Left lung (tissue), 10 donors: ENCODE measurements around the gene PELI1. TPM values are rescaled to one million over a fixed set of nuclear protein-coding genes. Genes with fewer than 3 reads are reported as not detected.

Experiments used
- ATAC-seq: fragments of 200-7000 bp; cut with Tn5 transposase; one replicate; pipeline ENCODE4 v1.9.1; 2020; ENCODE audit warnings: moderate library complexity
- DNase-seq, 4 donors: peaks; one replicate each; pipeline ENCODE4 v3.0.0-alpha.2; 2013 to 2020
- H3K27ac ChIP-seq, 2 donors: fragments of 200-600 bp; sonication (generic) in 1 of 2; one replicate each; pipeline versions ENCODE4 v1.5.0 to v1.8.0; 2020 to 2021
- H3K27me3 ChIP-seq, 2 donors: fragments of 200-600 bp; sonication (generic) in 1 of 2; one replicate each; pipeline versions ENCODE4 v1.5.0 to v1.8.0; 2020 to 2021
- H3K36me3 ChIP-seq, 2 donors: fragments of 200-600 bp; sonication (generic) in 1 of 2; one replicate each; pipeline versions ENCODE4 v1.5.0 to v1.8.0; 2020 to 2021
- H3K4me1 ChIP-seq, 2 donors: fragments of 200-600 bp; one replicate each; pipeline ENCODE4 v1.8.0; 2021
- H3K4me3 ChIP-seq, 2 donors: fragments of 200-600 bp; sonication (generic) in 1 of 2; one replicate each; pipeline versions ENCODE4 v1.5.0 to v1.8.0; 2020 to 2021; ENCODE audit warnings: mild to moderate bottlenecking in 1 of 2
- H3K9me3 ChIP-seq, 2 donors: fragments of 200-600 bp; sonication (generic) in 1 of 2; one replicate each; pipeline versions ENCODE4 v1.5.0 to v1.8.0; 2020 to 2021
- CTCF ChIP-seq, 2 donors: fragments of 200-600 bp; sonication (generic) in 1 of 2; IDR thresholded peaks; one replicate each; pipeline versions ENCODE4 v1.5.0 to v1.8.0; 2021; ENCODE audit warnings: antibody characterized with exemption in 2 of 2
- intact Hi-C, 2 donors: fragments of 100-400 bp; cut with DNase I; formaldehyde crosslinking; loops; one replicate each; pipeline versions ENCODE4 v1.11.2 to v1.14.2; 2022
- polyA plus RNA-seq, 6 donors: library from polyadenylated mRNA; unstranded; fragments of 120-200 nt; gene quantifications; one replicate each; pipeline ENCODE4 v1.2.1, GENCODE V29; 2013; ENCODE audit not compliant: insufficient read length in 6 of 6
- total RNA-seq, 2 donors: library from RNA; stranded (reverse); fragmentation: NEBNext Ultra II Directional; extraction: Animal tissue kit (Norgen Biotek cat#: 25700); gene quantifications; one replicate each; pipeline ENCODE4 v1.2.1, GENCODE V29; 2021
- donor health status: DM: no; HTN: yes; CAD: no.
- donor health status: DM: no; HTN: no; CAD: no.

The PELI1 gene
- total and polyA plus RNA-seq, 8 donors: 32.0 to 41.3 (median 34.6) TPM

- TF ChIP-seq CTCF (IDR thresholded peaks at IDR 0.05): no peak
- Histone ChIP-seq H3K36me3 (no peaks in the 10 kb centered on the region), H3K27ac (peak overlapping the region in 1 of 2 donors; percentile 77), H3K4me1 (peaks cover 15 to 17% of the 10 kb centered on the region in 2 donors), H3K27me3 (no peaks in the 10 kb centered on the region), H3K9me3 (no peaks in the 10 kb centered on the region), H3K4me3 (no peak overlapping the region)
- intact Hi-C loops: no loop called here
- no peak for DNase-seq
- no peak for ATAC-seq
Measured at GRCh38 chr2:64065516-64065915, 78.7 kb downstream of the PELI1 start.

- DNase-seq (peak in 2 of 4 donors; percentile 35 to 39), ATAC-seq (peak; percentile 64)
- H3K4me3 ChIP-seq: no peak overlapping the region
- intact Hi-C loops: loop anchor here in 1 of 2 donors (5.0 kb wide), 1 partner anchor 78 kb away; the partner anchor contains the start of gene PELI1
- H3K9me3 ChIP-seq: no peaks in the 10 kb centered on the region
- no peak for TF ChIP-seq CTCF (IDR thresholded peaks at IDR 0.05)
- no peaks in the 10 kb centered on the region for H3K36me3 ChIP-seq
- no peaks in the 10 kb centered on the region for H3K27me3 ChIP-seq
- H3K27ac ChIP-seq: peak overlapping the region; percentile 20 to 77
- peaks cover 15 to 17% of the 10 kb centered on the region in 2 donors for H3K4me1 ChIP-seq
Measured at GRCh38 chr2:64063924-64064331, 80.3 kb downstream of the PELI1 start.

- no peak for DNase-seq
- no peaks in the 10 kb centered on the region for H3K27me3 ChIP-seq
- intact Hi-C loops: loop anchor here in 1 of 2 donors (5.0 kb wide), 1 partner anchor 79 kb away; the partner anchor contains the start of gene PELI1
- TF ChIP-seq CTCF (IDR thresholded peaks at IDR 0.05): no peak
- H3K36me3 ChIP-seq: no peaks in the 10 kb centered on the region
- no peaks in the 10 kb centered on the region for H3K9me3 ChIP-seq
- H3K4me1 ChIP-seq: peaks cover 15 to 17% of the 10 kb centered on the region in 2 donors
- ATAC-seq: peak; percentile 44
- no peak overlapping the region for H3K4me3 ChIP-seq
- H3K27ac ChIP-seq: peak overlapping the region; percentile 20 to 77
Measured at GRCh38 chr2:64063454-64063853, 80.8 kb downstream of the PELI1 start.

GRCh38 chr2:64062840-64063239, 81.4 kb downstream of the PELI1 start:
- peak; percentile 84 for ATAC-seq
- no peak for TF ChIP-seq CTCF (IDR thresholded peaks at IDR 0.05)

GRCh38 chr2:64059270-64059669, 85.0 kb downstream of the PELI1 start:
- no peaks in the 10 kb centered on the region for H3K36me3 ChIP-seq
- H3K27me3 ChIP-seq: no peaks in the 10 kb centered on the region
- H3K27ac ChIP-seq: no peak overlapping the region
- H3K4me1 ChIP-seq: peaks cover 10 to 14% of the 10 kb centered on the region in 2 donors
- intact Hi-C loops: no loop called here
- H3K4me3 ChIP-seq: no peak overlapping the region
- DNase-seq: no peak
- no peak for ATAC-seq
- no peak for TF ChIP-seq CTCF (IDR thresholded peaks at IDR 0.05)
- no peaks in the 10 kb centered on the region for H3K9me3 ChIP-seq

More at GRCh38 chr2:64062840-64063239, 81.4 kb downstream of the PELI1 start:
- intact Hi-C loops: loop anchor here in 1 of 2 donors (5.0 kb wide), 1 partner anchor 79 kb away; the partner anchor contains the start of gene PELI1
- Histone ChIP-seq H3K4me1 (peaks cover 15 to 17% of the 10 kb centered on the region in 2 donors), H3K27ac (peak overlapping the region; percentile 16 to 77), H3K4me3 (no peak overlapping the region), H3K36me3 (no peaks in the 10 kb centered on the region), H3K27me3 (no peaks in the 10 kb centered on the region), H3K9me3 (no peaks in the 10 kb centered on the region)
- peak in 1 of 4 donors; percentile 37 for DNase-seq
